ENCODE results near the gene RPL10. TPM values are rescaled to one million over a fixed set of nuclear protein-coding genes. Genes with fewer than 3 reads are reported as not detected.

RPL10 gene
- total RNA-seq, 1 experiment from 2014 or later = 3,447 TPM

- Histone ChIP-seq H4K20me1 (ENCODE audit: insufficient read depth) (no peaks in the 10 kb centered on the region), H3K9me3 (ENCODE audit: insufficient read depth, low read depth) (no peaks in the 10 kb centered on the region), H3K9me2 (ENCODE audit: insufficient read depth) (no peaks in the 10 kb centered on the region), H3K4me3 (no peak overlapping the region), H2AFZ (no peak overlapping the region), H3K36me3 (ENCODE audit: low read depth) (no peaks in the 10 kb centered on the region), H3K27me3 (ENCODE audit: insufficient read depth, low read depth) (no peaks in the 10 kb centered on the region), H3K4me1 (replicated peaks; ENCODE audit: insufficient read depth) (no peaks in the 10 kb centered on the region), H3F3A (ENCODE audit: insufficient read depth, low read depth) (peaks cover 3% of the 10 kb centered on the region; the same call in 1 of the 2 replicates), H3K79me2 (ENCODE audit: low read depth) (peaks cover 10% of the 10 kb centered on the region), H3K27ac (no peak overlapping the region), H3K4me2 (no peak overlapping the region)
- DNase-seq = no peak
- CTCF ChIA-PET = no interaction called here
- no TSS peak for BruUV-seq (replicated peaks)
- intact Hi-C loops (cut with micrococcal nuclease; ENCODE audit: unreplicated experiment) = no loop called here
- POLR2A ChIA-PET (ENCODE audit: unreplicated experiment) = no interaction called here
- TF ChIP-seq, protein P1, sequence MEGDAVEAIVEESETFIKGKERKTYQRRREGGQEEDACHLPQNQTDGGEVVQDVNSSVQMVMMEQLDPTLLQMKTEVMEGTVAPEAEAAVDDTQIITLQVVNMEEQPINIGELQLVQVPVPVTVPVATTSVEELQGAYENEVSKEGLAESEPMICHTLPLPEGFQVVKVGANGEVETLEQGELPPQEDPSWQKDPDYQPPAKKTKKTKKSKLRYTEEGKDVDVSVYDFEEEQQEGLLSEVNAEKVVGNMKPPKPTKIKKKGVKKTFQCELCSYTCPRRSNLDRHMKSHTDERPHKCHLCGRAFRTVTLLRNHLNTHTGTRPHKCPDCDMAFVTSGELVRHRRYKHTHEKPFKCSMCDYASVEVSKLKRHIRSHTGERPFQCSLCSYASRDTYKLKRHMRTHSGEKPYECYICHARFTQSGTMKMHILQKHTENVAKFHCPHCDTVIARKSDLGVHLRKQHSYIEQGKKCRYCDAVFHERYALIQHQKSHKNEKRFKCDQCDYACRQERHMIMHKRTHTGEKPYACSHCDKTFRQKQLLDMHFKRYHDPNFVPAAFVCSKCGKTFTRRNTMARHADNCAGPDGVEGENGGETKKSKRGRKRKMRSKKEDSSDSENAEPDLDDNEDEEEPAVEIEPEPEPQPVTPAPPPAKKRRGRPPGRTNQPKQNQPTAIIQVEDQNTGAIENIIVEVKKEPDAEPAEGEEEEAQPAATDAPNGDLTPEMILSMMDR (conservative IDR thresholded peaks at IDR 0.05) = no peak
- TF ChIP-seq EZH2 (IDR thresholded peaks at IDR 0.05; ENCODE audit: low read depth) = no peak
Observed at GRCh38 chrX:154448484-154448883, 50.3 kb downstream of the RPL10 start.

- Histone ChIP-seq H3K27ac (no peak overlapping the region), H3K36me3 (ENCODE audit: low read depth) (no peaks in the 10 kb centered on the region), H3F3A (ENCODE audit: insufficient read depth, low read depth) (no peaks in the 10 kb centered on the region), H3K79me2 (ENCODE audit: low read depth) (peaks cover 7% of the 10 kb centered on the region), H3K4me1 (replicated peaks; ENCODE audit: insufficient read depth) (no peaks in the 10 kb centered on the region), H3K4me3 (no peak overlapping the region), H3K9me2 (ENCODE audit: insufficient read depth) (no peaks in the 10 kb centered on the region), H2AFZ (no peak overlapping the region), H3K9me3 (ENCODE audit: insufficient read depth, low read depth) (no peaks in the 10 kb centered on the region), H3K4me2 (no peak overlapping the region), H4K20me1 (ENCODE audit: insufficient read depth) (no peaks in the 10 kb centered on the region), H3K27me3 (ENCODE audit: insufficient read depth, low read depth) (no peaks in the 10 kb centered on the region)
- BruUV-seq (replicated peaks) = no TSS peak
- POLR2A ChIA-PET (ENCODE audit: unreplicated experiment) = no interaction called here
- TF ChIP-seq, protein P1 (conservative IDR thresholded peaks at IDR 0.05) = no peak
- TF ChIP-seq EZH2 (IDR thresholded peaks at IDR 0.05; ENCODE audit: low read depth) = no peak
- CTCF ChIA-PET = no interaction called here
- intact Hi-C loops (cut with micrococcal nuclease; ENCODE audit: unreplicated experiment) = no loop called here
- no peak for DNase-seq
Observed at GRCh38 chrX:154449618-154450017, 51.4 kb downstream of the RPL10 start.

GRCh38 chrX:154450312-154450711 lies 52.1 kb downstream of the RPL10 start:
- no peaks in the 10 kb centered on the region for H3K27me3 ChIP-seq (ENCODE audit: insufficient read depth, low read depth)
- H4K20me1 ChIP-seq (ENCODE audit: insufficient read depth) = no peaks in the 10 kb centered on the region
- BruUV-seq (replicated peaks) = no TSS peak
- H3K4me2 ChIP-seq = no peak overlapping the region
- H3K9me3 ChIP-seq (ENCODE audit: insufficient read depth, low read depth) = no peaks in the 10 kb centered on the region
- H3K4me1 ChIP-seq (replicated peaks; ENCODE audit: insufficient read depth) = no peaks in the 10 kb centered on the region
- H2AFZ ChIP-seq = no peak overlapping the region
- H3F3A ChIP-seq (ENCODE audit: insufficient read depth, low read depth) = no peaks in the 10 kb centered on the region
- TF ChIP-seq, protein P1 (conservative IDR thresholded peaks at IDR 0.05) = no peak
- TF ChIP-seq EZH2 (IDR thresholded peaks at IDR 0.05; ENCODE audit: low read depth) = no peak
- CTCF ChIA-PET = no interaction called here
- H3K79me2 ChIP-seq (ENCODE audit: low read depth) = peaks cover under 1% of the 10 kb centered on the region; the same call in 1 of the 2 replicates
- H3K9me2 ChIP-seq (ENCODE audit: insufficient read depth) = no peaks in the 10 kb centered on the region
- no peaks in the 10 kb centered on the region for H3K36me3 ChIP-seq (ENCODE audit: low read depth)
- intact Hi-C loops (cut with micrococcal nuclease; ENCODE audit: unreplicated experiment) = no loop called here
- DNase-seq = no peak
- no peak overlapping the region for H3K4me3 ChIP-seq
- POLR2A ChIA-PET (ENCODE audit: unreplicated experiment) = no interaction called here
- H3K27ac ChIP-seq = no peak overlapping the region

Small RNAs within 50 kb of the gene (microRNA-seq; reads per million reads assigned to microRNA genes)
- gene MIR6858 (ENCODE audit: borderline number of aligned reads, borderline replicate concordance) = 5.4 reads per million

Other genes starting within 250 kb of the RPL10 start
- not detected in 2 replicates for gene OPN1MW, start 215.8 kb upstream of the RPL10 start, total RNA-seq (2021)
- not detected in 2 replicates for gene OPN1MW2, start 178.6 kb upstream of the RPL10 start, total RNA-seq (2021)
- not detected in 2 replicates for gene OPN1MW3, start 140.8 kb upstream of the RPL10 start, total RNA-seq (2021)
- gene TEX28, start 103.3 kb upstream of the RPL10 start, total RNA-seq (2021) = not detected in 2 replicates
- gene TKTL1, start 102.6 kb upstream of the RPL10 start, total RNA-seq (2021) = not detected in 2 replicates
- 1,841 and 2,308 TPM in 2 replicates for gene FLNA, start 23.7 kb upstream of the RPL10 start, total RNA-seq (2021)
- 132 and 164 TPM in 2 replicates for gene EMD, start 19.1 kb upstream of the RPL10 start, total RNA-seq (2021)
- gene DNASE1L1, start 10.9 kb downstream of the RPL10 start, total RNA-seq (2021) = 25.9 and 28.3 TPM in 2 replicates
- gene TAFAZZIN, start 13.2 kb downstream of the RPL10 start, total RNA-seq (2021) = 95.8 and 134 TPM in 2 replicates
- 112 and 119 TPM in 2 replicates for gene ATP6AP1, start 30.3 kb downstream of the RPL10 start, total RNA-seq (2021)
- 116 and 123 TPM in 2 replicates for gene GDI1, start 38.8 kb downstream of the RPL10 start, total RNA-seq (2021)
- gene FAM50A, start 45.8 kb downstream of the RPL10 start, total RNA-seq (2021) = 82.1 and 89.4 TPM in 2 replicates
- 109 and 124 TPM in 2 replicates for gene PLXNA3, start 59.9 kb downstream of the RPL10 start, total RNA-seq (2021)
- 63.9 and 82.5 TPM in 2 replicates for gene LAGE3, start 80.9 kb downstream of the RPL10 start, total RNA-seq (2021)
- 80.7 and 81.6 TPM in 2 replicates for gene UBL4A, start 88.2 kb downstream of the RPL10 start, total RNA-seq (2021)
- 38.3 and 54.9 TPM in 2 replicates for gene SLC10A3, start 92.3 kb downstream of the RPL10 start, total RNA-seq (2021)
- 60.3 and 69.3 TPM in 2 replicates for gene FAM3A, start 117.9 kb downstream of the RPL10 start, total RNA-seq (2021)
- 987 and 1,283 TPM in 2 replicates for gene G6PD, start 148.5 kb downstream of the RPL10 start, total RNA-seq (2021)
- gene IKBKG, start 149.2 kb downstream of the RPL10 start, total RNA-seq (2021) = 68.3 and 69.4 TPM in 2 replicates
- gene CTAG1A, start 186.8 kb downstream of the RPL10 start, total RNA-seq (2021) = not detected in 2 replicates
- not detected in 2 replicates for gene CTAG1B, start 220.9 kb downstream of the RPL10 start, total RNA-seq (2021)